GM21447 (cell line): Measurements from ENCODE around the gene HOXD8.

Source experiments
- ATAC-seq: cut with Tn5 transposase; IDR thresholded peaks from one replicate; pipeline ENCODE4 v1.9.1; 2021; ENCODE audit not compliant: unreplicated experiment

Gene HOXD8

DNA sequence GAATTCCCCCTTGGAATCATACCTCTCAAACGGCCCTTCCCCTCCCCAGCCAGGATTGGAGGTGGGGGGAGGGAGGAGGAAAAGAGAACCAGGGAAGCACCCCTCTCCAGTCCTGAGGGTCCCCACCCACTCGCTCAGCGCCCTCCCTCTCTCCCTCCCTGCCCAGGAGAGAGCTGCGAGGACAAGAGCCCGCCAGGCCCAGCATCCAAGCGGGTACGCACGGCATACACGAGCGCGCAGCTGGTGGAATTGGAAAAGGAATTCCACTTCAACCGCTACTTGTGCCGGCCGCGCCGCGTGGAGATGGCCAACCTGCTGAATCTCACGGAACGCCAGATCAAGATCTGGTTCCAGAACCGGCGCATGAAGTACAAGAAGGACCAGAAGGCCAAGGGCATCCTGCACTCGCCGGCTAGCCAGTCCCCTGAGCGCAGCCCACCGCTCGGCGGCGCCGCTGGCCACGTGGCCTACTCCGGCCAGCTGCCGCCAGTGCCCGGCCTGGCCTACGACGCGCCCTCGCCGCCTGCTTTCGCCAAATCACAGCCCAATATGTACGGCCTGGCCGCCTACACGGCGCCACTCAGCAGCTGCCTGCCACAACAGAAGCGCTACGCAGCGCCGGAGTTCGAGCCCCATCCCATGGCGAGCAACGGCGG, 42.0 kb downstream of the HOXD8 start:
- ATAC-seq: no peak

DNA sequence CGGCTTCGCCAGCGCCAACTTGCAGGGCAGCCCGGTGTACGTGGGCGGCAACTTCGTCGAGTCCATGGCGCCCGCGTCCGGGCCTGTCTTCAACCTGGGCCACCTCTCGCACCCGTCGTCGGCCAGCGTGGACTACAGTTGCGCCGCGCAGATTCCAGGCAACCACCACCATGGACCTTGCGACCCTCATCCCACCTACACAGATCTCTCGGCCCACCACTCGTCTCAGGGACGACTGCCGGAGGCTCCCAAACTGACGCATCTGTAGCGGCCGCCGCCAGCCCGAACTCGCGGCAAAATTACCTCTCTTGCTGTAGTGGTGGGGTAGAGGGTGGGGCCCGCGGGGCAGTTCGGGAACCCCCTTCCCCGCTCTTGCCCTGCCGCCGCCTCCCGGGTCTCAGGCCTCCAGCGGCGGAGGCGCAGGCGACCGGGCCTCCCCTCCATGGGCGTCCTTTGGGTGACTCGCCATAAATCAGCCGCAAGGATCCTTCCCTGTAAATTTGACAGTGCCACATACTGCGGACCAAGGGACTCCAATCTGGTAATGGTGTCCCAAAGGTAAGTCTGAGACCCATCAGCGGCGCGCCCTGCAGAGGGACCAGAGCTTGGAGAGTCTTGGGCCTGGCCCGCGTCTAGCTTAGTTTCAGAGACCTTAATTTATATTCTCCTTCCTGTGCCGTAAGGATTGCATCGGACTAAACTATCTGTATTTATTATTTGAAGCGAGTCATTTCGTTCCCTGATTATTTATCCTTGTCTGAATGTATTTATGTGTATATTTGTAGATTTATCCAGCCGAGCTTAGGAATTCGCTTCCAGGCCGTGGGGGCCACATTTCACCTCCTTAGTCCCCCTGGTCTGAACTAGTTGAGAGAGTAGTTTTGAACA, 42.7 kb downstream of the HOXD8 start:
- no peak for ATAC-seq

DNA sequence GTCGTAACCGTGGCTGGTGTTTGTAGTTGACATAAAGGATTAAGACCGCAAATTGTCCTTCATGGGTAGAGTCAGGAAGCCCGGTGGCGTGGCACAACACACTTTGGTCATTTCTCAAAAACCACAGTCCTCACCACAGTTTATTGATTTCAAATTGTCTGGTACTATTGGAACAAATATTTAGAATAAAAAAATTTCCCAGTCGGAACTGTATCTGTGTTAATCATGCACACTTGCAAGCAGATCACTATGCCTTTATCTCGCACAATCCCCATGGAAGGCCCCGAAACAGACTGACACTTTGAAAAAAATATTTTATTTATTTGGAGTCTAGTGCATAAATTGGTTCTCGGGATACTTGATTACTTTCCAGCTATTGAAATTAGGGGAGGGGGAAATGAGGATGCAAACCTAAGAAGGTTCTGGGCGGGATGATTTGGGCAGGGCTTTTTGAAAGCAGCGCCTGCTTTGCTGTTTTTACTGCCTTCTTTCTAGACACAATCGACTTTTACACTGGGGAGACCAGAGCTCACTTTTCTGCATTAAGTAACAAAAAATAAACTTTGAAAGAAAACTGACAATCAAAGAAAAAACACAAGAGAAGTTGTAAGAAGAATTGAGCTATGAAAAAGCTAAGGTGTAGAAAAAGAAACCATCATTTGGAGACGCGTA, 43.5 kb downstream of the HOXD8 start:
- no peak for ATAC-seq

DNA sequence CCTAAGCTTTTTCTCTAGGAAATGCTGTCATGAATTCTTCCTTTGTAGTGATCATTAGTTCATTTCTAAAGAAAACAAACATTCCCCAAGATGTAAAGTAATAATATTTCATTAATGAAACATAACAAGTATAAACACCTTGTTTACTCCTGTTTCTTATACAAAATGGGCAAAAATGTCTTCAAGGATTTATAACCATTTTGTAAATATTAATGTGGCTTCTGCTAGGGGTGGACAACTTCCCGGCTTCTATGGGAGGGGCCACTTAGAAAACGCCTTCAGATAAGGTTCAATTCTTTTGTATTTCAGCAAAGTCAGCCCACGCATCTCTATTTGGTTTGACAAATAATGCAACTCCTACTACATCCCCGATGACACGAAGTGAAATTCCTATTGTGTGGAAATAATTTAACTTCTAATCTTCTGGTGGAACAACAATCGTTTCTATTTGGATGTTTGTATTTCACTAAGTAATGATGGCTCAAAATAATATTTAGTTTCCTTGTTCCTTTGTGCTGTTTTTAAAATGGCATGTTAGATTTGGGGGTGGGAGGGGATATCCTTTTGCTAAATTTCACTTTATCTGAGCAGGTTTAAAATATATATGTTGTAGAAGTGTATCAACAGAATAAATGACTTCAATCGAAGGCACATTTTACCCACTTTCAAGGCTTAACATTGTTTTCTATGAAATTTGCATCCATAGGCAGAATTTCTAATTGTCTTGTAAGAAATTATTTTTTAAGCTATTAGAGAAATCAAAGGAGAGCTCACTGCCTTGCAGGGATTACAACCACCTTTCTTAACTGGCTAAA, 44.3 kb downstream of the HOXD8 start:
- no peak for ATAC-seq

DNA sequence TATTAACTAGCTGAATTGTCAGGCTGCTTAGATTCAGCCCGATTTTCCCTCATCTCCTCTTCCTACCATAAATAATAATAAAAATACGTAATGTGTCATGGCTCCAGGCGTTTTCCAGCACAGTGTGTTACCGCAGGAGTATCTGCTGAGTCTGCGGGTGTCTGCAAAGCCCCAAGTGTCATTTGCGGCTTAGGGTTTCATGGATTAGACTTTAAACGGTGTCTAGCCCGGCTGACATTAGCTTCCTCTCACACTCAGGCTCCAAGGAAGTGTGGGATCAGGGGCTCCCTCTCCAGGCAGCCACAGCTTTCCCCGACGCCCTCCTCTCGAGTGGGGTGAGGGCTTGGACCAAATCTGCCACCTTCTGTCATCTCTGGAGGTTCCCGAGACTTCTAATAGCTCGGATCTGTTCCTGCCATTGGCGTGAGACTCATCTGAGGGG, 44.9 kb downstream of the HOXD8 start:
- no peak for ATAC-seq

DNA sequence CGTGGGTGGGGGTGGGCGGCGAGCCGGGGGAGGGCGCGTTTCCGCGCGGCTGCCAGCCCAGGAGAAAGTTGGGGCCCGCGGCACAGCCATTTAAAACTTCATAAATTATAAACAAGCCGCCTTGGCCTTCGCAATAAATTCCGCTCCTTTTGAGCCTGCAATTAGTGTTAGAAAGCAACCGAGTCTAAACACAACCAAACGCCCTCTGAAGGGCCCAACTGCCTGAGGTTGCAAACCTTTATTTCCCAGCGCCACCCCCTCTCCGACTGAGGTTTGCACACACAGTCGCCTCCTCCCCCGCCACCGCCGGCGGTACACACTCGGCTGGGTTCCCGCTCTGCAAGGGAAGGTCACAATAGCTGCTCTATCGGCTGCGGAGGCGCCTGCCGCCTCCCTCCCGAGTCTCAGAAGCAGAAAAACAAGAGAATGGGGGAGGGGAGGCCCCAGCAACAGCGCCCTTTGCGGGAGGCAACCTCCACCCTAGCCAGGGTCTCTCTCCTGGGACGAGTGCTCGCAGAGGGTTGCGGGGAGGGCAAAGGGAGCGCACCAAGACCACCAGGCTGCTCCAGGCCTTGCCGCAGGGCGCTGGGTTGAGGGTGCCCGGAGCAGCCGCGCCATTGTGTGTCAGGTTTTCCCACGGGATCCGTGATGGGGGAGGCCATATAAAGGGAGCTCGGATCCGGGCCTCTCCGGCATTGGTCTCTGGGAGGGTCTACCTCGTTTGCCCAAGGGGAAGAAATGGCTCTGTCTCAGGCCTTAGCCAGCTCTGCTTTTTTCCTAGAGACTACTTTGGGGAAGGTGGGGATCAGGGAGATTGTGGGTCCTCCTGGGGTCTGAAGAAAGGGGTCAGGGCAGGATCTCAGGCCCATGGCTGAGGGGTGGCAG, 45.6 kb downstream of the HOXD8 start:
- ATAC-seq: no peak

DNA sequence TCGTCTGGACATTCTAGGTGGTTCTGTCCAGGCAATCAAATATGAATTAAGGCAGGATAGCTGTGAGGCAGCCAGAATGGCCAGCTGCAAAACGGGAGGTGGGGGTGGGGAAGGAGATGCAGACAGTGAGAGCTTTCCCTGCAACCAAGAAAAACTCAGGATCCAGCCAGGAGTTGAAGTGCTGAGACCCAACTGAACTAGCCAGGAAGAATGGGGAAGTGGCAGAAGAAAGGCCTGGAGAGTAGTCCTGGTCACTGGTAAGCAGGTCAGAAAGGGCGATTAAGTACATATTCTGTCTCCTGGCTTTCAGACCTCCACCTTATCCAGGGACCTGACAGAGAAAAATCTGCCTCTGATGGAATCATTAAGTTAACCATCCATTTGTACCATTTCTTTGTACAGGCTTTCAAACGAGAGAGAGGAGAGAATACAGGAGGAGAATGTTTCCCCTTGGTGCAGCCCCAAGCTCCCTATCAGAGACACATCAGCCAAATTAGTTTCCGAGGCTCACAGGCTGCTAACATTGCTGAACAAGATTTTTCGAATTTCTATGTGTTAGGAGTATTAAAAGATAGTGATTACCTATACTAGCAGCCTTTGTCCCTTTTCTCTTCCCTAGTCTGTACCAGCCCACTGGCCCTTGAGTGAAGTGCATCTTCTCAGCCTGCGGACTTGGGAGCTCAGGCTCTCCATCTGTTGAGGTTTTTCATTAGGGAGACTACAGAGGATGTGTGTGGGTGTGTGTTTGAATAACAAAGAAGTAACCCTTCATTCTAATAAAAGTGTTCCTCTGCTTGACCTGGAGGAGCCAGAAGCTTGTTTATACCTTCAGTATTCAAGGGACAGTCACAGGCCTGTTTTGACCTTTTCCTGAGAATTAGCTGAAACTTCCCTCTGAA, 46.5 kb downstream of the HOXD8 start:
- ATAC-seq: no peak

DNA sequence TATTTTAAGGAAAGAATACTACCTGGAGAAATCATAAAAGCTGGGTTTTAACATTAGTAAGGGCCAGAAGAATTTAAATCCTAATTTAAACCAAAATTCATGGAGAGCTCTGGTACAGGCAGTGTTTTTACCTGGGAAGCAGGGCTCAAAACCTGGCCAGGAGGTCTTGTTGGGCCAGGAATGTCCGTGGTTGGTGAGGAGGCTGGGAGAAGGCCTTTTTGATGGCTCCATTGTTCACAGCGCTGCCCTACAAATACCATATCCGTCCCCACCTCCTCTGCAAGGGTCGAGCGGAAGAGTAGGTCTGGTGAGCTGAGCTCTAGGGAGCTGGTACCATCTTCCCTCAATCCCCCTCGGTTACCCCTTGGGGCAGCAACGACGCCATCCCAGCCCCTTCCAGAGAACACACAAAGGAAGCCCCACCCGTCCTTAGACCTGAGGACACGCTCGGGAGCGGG, 48.1 kb downstream of the HOXD8 start:
- no peak for ATAC-seq

DNA sequence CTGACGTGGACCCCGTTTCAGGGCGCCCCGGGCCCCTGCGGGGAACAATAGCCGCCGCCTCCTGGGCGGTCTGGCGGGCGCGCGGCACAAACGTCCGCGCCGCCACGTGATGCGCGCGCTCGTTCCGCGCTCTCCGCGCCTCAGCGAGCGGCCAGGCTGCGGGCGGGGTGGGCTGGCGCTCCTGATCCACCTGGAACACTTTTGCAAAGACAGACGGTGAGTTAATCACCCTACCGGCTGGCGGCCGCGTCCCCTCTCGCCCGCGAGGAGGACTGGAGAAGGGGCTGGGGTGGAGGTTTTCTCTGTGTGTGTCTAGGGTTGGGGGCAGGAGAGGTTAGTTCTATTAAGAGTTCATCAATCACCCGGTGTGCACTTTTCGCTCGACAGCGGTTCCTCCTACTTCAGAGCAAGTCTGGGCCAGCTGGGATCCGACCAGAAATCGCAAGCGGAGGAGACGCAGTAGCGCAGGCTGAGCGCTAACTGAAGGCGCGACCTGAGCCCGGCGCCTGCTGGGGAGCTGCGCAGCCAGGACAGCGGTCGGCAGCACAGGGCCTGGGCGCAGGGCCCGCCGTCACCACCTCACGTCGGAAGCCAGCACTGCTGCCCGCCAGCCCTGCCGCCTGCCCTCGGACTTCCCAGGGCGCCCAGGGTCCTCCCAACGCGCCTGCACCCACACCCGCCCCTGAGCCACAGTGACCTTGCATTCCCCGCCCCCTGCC, 48.7 kb downstream of the HOXD8 start:
- no peak for ATAC-seq

DNA sequence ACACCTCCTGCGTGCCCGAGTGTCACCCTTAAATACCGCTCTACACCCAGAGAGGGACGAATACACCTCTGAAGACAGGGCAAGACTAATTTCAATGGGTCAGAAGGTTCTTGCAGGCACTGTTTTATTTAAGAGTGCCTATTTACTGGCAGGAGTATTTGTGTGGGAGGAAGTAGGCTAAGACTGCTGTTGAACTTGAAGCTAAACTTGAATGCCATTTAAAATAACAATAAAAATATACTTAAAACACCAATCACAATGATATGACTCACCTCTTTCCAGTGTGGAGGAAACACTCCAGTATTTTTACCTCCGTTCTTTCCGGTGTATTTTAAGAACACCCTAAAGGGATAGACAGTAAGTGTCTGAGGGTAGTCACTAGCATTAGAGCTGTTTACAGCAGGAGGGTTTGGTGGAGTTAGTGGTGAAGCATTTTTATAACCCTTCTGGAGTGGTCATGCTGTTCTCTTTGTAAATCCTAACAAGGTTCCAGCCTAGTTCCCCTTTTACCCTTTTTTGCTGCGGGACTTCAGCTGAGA, 49.3 kb downstream of the HOXD8 start:
- ATAC-seq: no peak

DNA sequence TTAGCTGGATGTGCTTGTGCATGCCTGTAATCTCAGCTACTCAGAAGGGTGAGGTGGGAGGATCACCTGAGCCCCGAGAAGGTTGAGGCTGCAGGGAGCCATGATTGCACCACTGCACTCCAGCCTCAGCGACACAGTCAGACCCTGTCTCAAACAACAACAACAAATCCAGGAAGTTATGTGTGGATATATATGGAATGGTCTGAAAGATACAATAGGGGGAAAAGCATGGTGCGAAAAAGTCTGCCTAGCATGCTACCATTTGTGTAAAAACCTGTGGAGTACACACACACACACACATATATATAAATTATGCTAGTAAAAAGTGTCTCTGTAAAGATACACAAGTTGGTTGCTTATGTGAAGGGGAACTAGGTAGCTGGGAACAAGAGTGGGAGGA, 52.0 kb downstream of the HOXD8 start:
- ATAC-seq: no peak
